ENCODE data around the gene PPP1R2C. TPM values are rescaled to one million over a fixed set of nuclear protein-coding genes. Genes with fewer than 3 reads are reported as not detected.

PPP1R2C gene
- total RNA-seq, 1 experiment from 2014 or later = not detected

DNA sequence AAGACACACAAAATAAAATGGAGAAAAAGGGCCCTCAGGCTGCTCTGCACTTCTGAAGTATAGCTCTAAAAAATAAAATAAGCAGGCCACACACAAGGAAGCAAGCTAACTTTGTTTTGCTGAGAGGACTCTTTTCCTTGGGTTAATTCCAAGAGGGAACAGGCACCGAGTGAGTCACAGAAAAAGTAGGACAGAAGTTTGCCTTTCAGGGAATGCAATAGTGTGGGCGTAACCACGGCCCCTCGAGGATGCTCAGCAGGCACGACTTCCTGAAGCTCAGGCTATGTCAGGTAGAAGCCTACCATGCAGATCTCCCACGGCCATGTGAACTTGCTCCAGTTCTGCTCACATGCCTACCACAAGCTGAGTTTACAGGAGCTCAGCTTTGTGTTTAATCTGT lies 22.1 kb downstream of the PPP1R2C start:
- Histone ChIP-seq H3K4me1 (ENCODE audit: control insufficient read depth, insufficient read depth, low read length) (no peaks in the 10 kb centered on the region), H3K27ac (ENCODE audit: low read length) (no peak overlapping the region), H3K9me3 (ENCODE audit: control insufficient read depth, insufficient read depth, low read depth, low read length) (no peaks in the 10 kb centered on the region), H3K4me3 (ENCODE audit: low read depth in 2 of 2, low read length in 2 of 2) (no peak overlapping the region), H3K36me3 (ENCODE audit: control insufficient read depth, insufficient read depth, low read length) (no peaks in the 10 kb centered on the region), H3K27me3 (ENCODE audit: control insufficient read depth, insufficient read depth, low read length) (no peaks in the 10 kb centered on the region)
- in situ Hi-C loops (cut with HindIII; ENCODE audit: low pct_unique_long_range_greater_than_20kb, low sequenced_read_pairs) = no loop called here
- CTCF ChIA-PET = no interaction called here
- intact Hi-C loops (cut with micrococcal nuclease; ENCODE audit: unreplicated experiment) = no loop called here
- DNase-seq (ENCODE audit: low read depth, low spot score) (no peak), ATAC-seq (no peak)
- no peak for TF ChIP-seq POLR2AphosphoS5 (IDR thresholded peaks at IDR 0.05; ENCODE audit: low read depth, low read length)
- TF ChIP-seq TCF7L2 (IDR thresholded peaks at IDR 0.05; ENCODE audit: low read depth, low read length) = no peak
- TF ChIP-seq SIN3A (IDR thresholded peaks at IDR 0.05; ENCODE audit: borderline replicate concordance, insufficient read depth, low read depth, low read length) = no peak
- TF ChIP-seq, protein P1, sequence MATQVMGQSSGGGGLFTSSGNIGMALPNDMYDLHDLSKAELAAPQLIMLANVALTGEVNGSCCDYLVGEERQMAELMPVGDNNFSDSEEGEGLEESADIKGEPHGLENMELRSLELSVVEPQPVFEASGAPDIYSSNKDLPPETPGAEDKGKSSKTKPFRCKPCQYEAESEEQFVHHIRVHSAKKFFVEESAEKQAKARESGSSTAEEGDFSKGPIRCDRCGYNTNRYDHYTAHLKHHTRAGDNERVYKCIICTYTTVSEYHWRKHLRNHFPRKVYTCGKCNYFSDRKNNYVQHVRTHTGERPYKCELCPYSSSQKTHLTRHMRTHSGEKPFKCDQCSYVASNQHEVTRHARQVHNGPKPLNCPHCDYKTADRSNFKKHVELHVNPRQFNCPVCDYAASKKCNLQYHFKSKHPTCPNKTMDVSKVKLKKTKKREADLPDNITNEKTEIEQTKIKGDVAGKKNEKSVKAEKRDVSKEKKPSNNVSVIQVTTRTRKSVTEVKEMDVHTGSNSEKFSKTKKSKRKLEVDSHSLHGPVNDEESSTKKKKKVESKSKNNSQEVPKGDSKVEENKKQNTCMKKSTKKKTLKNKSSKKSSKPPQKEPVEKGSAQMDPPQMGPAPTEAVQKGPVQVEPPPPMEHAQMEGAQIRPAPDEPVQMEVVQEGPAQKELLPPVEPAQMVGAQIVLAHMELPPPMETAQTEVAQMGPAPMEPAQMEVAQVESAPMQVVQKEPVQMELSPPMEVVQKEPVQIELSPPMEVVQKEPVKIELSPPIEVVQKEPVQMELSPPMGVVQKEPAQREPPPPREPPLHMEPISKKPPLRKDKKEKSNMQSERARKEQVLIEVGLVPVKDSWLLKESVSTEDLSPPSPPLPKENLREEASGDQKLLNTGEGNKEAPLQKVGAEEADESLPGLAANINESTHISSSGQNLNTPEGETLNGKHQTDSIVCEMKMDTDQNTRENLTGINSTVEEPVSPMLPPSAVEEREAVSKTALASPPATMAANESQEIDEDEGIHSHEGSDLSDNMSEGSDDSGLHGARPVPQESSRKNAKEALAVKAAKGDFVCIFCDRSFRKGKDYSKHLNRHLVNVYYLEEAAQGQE (IDR thresholded peaks at IDR 0.05; ENCODE audit: insufficient read depth in 1 of 2, low read depth in 2 of 2, low read length in 1 of 2) = no peak
- TF ChIP-seq, protein P2, sequence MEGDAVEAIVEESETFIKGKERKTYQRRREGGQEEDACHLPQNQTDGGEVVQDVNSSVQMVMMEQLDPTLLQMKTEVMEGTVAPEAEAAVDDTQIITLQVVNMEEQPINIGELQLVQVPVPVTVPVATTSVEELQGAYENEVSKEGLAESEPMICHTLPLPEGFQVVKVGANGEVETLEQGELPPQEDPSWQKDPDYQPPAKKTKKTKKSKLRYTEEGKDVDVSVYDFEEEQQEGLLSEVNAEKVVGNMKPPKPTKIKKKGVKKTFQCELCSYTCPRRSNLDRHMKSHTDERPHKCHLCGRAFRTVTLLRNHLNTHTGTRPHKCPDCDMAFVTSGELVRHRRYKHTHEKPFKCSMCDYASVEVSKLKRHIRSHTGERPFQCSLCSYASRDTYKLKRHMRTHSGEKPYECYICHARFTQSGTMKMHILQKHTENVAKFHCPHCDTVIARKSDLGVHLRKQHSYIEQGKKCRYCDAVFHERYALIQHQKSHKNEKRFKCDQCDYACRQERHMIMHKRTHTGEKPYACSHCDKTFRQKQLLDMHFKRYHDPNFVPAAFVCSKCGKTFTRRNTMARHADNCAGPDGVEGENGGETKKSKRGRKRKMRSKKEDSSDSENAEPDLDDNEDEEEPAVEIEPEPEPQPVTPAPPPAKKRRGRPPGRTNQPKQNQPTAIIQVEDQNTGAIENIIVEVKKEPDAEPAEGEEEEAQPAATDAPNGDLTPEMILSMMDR (IDR thresholded peaks at IDR 0.05) = no peak
- POLR2A ChIA-PET = no interaction called here
- no TSS peak for BruUV-seq (replicated peaks)

DNA sequence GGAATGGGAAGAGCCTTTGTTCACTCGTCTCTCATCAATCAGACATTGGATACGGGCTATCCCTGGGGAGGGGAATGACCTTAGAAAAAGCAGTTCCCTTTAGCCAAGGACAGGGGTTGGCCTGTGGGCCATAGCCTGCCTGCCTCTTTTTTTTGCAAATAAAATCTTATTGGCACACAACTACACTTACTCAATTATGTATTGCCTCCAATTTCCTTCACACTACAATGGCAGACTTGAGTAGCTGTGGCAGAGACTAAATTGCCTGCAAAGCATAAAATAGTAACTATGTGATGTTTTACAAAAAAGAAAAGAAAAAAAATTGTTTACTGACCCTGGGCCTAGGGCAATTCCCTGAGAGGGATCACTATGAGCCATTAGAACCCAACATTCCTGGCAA lies 23.4 kb downstream of the PPP1R2C start:
- Histone ChIP-seq H3K9me3 (ENCODE audit: control insufficient read depth, insufficient read depth, low read depth, low read length) (no peaks in the 10 kb centered on the region), H3K27ac (ENCODE audit: low read length) (no peak overlapping the region), H3K4me1 (ENCODE audit: control insufficient read depth, insufficient read depth, low read length) (no peaks in the 10 kb centered on the region), H3K4me3 (ENCODE audit: low read depth in 2 of 2, low read length in 2 of 2) (no peak overlapping the region), H3K36me3 (ENCODE audit: control insufficient read depth, insufficient read depth, low read length) (no peaks in the 10 kb centered on the region), H3K27me3 (ENCODE audit: control insufficient read depth, insufficient read depth, low read length) (no peaks in the 10 kb centered on the region)
- POLR2A ChIA-PET = no interaction called here
- CTCF ChIA-PET = no interaction called here
- DNase-seq (ENCODE audit: low read depth, low spot score) (no peak), ATAC-seq (no peak)
- no peak for TF ChIP-seq TCF7L2 (IDR thresholded peaks at IDR 0.05; ENCODE audit: low read depth, low read length)
- TF ChIP-seq, protein P2 (IDR thresholded peaks at IDR 0.05) = no peak
- TF ChIP-seq POLR2AphosphoS5 (IDR thresholded peaks at IDR 0.05; ENCODE audit: low read depth, low read length) = no peak
- intact Hi-C loops (cut with micrococcal nuclease; ENCODE audit: unreplicated experiment) (no loop called here), in situ Hi-C loops (cut with HindIII; ENCODE audit: low pct_unique_long_range_greater_than_20kb, low sequenced_read_pairs) (no loop called here)
- no TSS peak for BruUV-seq (replicated peaks)

DNA sequence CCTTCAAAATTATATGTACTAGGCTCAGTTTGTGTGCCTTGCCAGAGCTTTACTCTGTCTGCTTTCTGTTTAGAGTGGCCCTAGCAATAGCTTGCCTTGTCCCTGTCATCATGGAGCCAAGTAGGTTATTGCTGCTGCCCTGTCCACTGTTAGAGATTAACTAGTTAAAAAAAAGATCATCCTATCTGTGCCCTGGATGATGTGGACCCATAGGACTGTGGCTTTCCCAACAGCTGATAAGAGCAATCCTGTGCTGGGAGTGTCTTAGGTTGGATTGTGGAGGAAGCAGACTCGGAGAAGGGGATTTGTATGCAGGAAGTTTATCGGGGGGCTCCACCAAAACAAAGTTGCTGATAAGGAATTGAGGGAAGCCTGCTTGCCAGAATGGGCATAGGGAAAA lies 23.8 kb downstream of the PPP1R2C start:
- H3K4me3 ChIP-seq (ENCODE audit: low read depth in 2 of 2, low read length in 2 of 2) = no peak overlapping the region
- in situ Hi-C loops (cut with HindIII; ENCODE audit: low pct_unique_long_range_greater_than_20kb, low sequenced_read_pairs) = no loop called here
- no peak overlapping the region for H3K27ac ChIP-seq (ENCODE audit: low read length)
- TF ChIP-seq, protein P2 (IDR thresholded peaks at IDR 0.05) = no peak
- TF ChIP-seq POLR2AphosphoS5 (IDR thresholded peaks at IDR 0.05; ENCODE audit: low read depth, low read length) = no peak
- TF ChIP-seq TCF7L2 (IDR thresholded peaks at IDR 0.05; ENCODE audit: low read depth, low read length) = no peak
- no peak for TF ChIP-seq SIN3A (IDR thresholded peaks at IDR 0.05; ENCODE audit: borderline replicate concordance, insufficient read depth, low read depth, low read length)
- TF ChIP-seq, protein P1 (IDR thresholded peaks at IDR 0.05; ENCODE audit: insufficient read depth in 1 of 2, low read depth in 2 of 2, low read length in 1 of 2) = no peak
- intact Hi-C loops (cut with micrococcal nuclease; ENCODE audit: unreplicated experiment) = no loop called here
- ChIA-PET CTCF (no interaction called here), POLR2A (no interaction called here)
- no peaks in the 10 kb centered on the region for H3K27me3 ChIP-seq (ENCODE audit: control insufficient read depth, insufficient read depth, low read length)
- H3K9me3 ChIP-seq (ENCODE audit: control insufficient read depth, insufficient read depth, low read depth, low read length) = no peaks in the 10 kb centered on the region
- BruUV-seq (replicated peaks) = no TSS peak
- ATAC-seq (no peak), DNase-seq (ENCODE audit: low read depth, low spot score) (no peak)
- no peaks in the 10 kb centered on the region for H3K4me1 ChIP-seq (ENCODE audit: control insufficient read depth, insufficient read depth, low read length)
- no peaks in the 10 kb centered on the region for H3K36me3 ChIP-seq (ENCODE audit: control insufficient read depth, insufficient read depth, low read length)

Measured in Panc1 (cell line).